RPMI7951 (cell line): ENCODE measurements around the gene PDRG1. TPM values are rescaled to one million over a fixed set of nuclear protein-coding genes. Genes with fewer than 3 reads are reported as not detected.

ENCODE experiments used
- DNase-seq: peaks from one replicate; pipeline ENCODE4 v3.0.0-alpha.2; 2012; ENCODE audit warnings: low read depth
- total RNA-seq: library from RNA; depleted of rRNA; stranded (reverse); fragments of >200 nt; shearing (Covaris generic); gene quantifications from 2 replicates; pipeline ENCODE4 v1.2.3, GENCODE V29; 2014; rRNA removed

Gene PDRG1
- total RNA-seq, 1 experiment from 2014 or later, result 11.2 TPM

GRCh38 chr20:31907046-31907445, 44.8 kb downstream of the PDRG1 start:
- no peak for DNase-seq

GRCh38 chr20:31906001-31906400, 45.8 kb downstream of the PDRG1 start:
- DNase-seq, result no peak

DNA sequence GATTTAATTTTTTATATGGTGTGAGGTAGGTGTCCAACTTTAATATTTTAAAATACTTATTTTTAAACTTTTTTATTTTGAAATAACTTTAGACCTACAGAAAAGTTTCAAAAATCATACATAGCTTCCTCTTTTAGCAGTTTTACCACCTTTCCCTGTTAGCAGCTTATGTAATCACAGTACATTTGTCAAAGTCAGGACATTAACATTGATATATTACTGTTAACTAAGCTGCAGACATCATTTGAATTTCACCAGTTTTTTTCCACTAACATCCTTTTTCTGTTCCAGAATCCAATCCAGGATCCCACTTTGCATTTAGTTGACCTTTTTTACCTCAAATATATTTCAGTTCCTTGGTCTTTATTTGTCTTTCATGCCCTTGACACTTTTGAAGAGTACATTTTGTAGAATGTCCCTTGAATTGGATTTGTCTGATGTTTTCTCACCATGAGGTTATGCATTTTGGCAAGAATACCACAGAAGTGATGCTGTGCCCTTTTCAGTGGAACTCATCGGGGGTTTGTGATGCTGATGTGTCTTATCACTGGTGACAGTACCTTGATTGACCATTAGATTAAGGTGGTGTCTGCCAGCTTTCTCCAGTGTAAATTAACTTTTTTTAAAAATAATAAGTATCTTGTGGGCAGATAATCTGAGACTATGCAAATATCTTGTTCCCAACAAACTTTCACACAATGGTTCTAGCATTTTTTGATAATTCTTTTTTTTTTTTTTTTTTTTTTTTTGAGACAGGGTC, 48.0 kb downstream of the PDRG1 start:
- no peak for DNase-seq

- no peak for DNase-seq
Observed at GRCh38 chr20:31901615-31902014, 50.2 kb downstream of the PDRG1 start.

GRCh38 chr20:31897541-31897940, 54.3 kb downstream of the PDRG1 start:
- DNase-seq, result no peak

DNA sequence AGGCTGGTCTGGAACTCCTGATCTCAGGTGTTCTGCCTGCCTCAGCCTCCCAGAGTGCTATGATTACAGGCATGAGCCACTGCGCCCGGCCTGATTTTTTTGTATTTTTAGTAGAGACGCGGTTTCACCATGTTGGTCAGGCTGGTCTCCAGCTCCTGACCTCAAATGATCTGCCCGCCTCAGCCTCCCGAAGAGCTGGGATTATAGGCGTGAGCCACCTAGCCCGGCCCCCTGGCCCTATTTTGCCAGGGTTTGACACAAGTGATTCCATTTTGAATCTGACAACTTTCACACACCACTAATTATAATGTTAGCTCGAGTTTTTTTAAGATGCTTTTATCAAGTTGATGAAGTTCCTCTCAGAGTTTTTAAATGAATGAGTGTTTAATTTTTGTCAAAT, 55.8 kb downstream of the PDRG1 start:
- no peak for DNase-seq

DNA sequence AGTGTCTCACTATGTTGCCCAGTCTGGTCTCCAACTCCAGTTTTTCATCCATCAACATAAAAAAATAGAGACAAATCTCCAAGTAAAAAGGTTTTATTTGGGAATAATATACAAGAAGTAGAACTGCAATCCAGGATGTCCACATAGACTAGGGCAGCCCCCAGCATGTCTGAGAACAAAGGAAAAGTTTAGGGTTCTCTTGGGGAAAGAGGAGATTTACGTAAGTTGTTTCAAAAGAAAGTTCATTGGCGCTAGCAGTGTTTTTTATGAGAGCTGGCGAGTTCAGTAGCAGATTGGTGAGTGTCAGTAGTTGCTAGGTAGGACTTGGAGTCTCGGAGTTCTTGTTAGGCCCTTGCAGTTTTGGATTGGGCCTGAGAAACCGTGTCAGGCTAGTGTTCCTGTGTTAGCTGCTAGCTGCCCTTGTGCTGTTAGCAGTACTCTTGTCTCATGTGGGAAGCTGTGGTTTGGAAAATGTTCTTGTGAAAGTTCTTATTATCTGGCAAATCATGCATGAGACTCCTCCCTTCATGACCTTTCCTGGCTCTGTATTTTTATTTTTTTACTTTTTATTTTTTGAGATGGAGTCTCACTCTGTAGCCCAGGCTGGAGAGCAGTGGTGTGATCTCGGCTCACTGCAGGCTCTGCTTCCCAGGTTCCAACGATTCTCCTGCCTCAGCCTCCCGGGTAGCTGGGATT, 56.7 kb downstream of the PDRG1 start:
- DNase-seq, result peak; percentile 67

Other genes with a start within 250 kb of the PDRG1 start
- gene BCL2L1, start 229.2 kb downstream of the PDRG1 start, total RNA-seq, result 71.8 and 86.4 TPM in 2 replicates
- gene TPX2, start 212.8 kb downstream of the PDRG1 start, total RNA-seq, result 293 and 312 TPM in 2 replicates
- gene MYLK2, start 132.7 kb downstream of the PDRG1 start, total RNA-seq, result 0.36 and 0.59 TPM in 2 replicates
- gene FOXS1, start 106.4 kb downstream of the PDRG1 start, total RNA-seq, result 0.24 and 0.39 TPM in 2 replicates
- gene DUSP15, start 81.5 kb downstream of the PDRG1 start, total RNA-seq, result not detected in 2 replicates
- gene TTLL9, start 81.4 kb downstream of the PDRG1 start, total RNA-seq, result not detected in 2 replicates
- not detected in 2 replicates for gene XKR7, start 16.1 kb upstream of the PDRG1 start, total RNA-seq
- gene CCM2L, start 58.4 kb upstream of the PDRG1 start, total RNA-seq, result not detected in 2 replicates
- gene HCK, start 100.2 kb upstream of the PDRG1 start, total RNA-seq, result not detected in 2 replicates
- gene TM9SF4, start 157.7 kb upstream of the PDRG1 start, total RNA-seq, result 45.4 and 52.9 TPM in 2 replicates